Measurements from ENCODE around the gene TOM1.

The TOM1 gene

GRCh38 chr22:35345808-35346505 lies 46.3 kb downstream of the TOM1 start:
- H3K4me2 ChIP-seq (ENCODE audit: low read depth, low read length, poor library complexity, severe bottlenecking): no peak overlapping the region
- no peaks in the 10 kb centered on the region for H3K79me2 ChIP-seq (ENCODE audit: insufficient read depth, low read length)
- H3K36me3 ChIP-seq (ENCODE audit: insufficient read depth, low read length): peaks cover 10% of the 10 kb centered on the region; the same call in 1 of the 2 replicates
- H3K4me1 ChIP-seq (ENCODE audit: insufficient read depth, low read length, poor library complexity, severe bottlenecking): peaks cover 5% of the 10 kb centered on the region
- no peaks in the 10 kb centered on the region for H3F3A ChIP-seq (ENCODE audit: low read depth)
- H3K9ac ChIP-seq (ENCODE audit: low read depth, low read length, poor library complexity, severe bottlenecking): no peak overlapping the region
- TF ChIP-seq EZH2phosphoT487 (IDR thresholded peaks at IDR 0.05; ENCODE audit: borderline replicate concordance) (no peak), CTCF (conservative IDR thresholded peaks at IDR 0.05; ENCODE audit: low read length) (no peak)
- no peak overlapping the region for H3K4me3 ChIP-seq (ENCODE audit: low read length, poor library complexity, severe bottlenecking)
- H4K20me1 ChIP-seq (ENCODE audit: insufficient read depth, low read length, poor library complexity, severe bottlenecking): no peaks in the 10 kb centered on the region
- H3K27me3 ChIP-seq (ENCODE audit: insufficient read depth, low read length, poor library complexity, severe bottlenecking): no peaks in the 10 kb centered on the region
- no peaks in the 10 kb centered on the region for H3K9me2 ChIP-seq (replicated peaks; ENCODE audit: low read depth, low read length)
- H2AFZ ChIP-seq (ENCODE audit: low read length): no peak overlapping the region
- H3K9me3 ChIP-seq (ENCODE audit: insufficient read depth, low read depth, low read length): no peaks in the 10 kb centered on the region

GRCh38 chr22:35346596-35347220 lies 47.0 kb downstream of the TOM1 start:
- no peak overlapping the region for H3K4me2 ChIP-seq (ENCODE audit: low read depth, low read length, poor library complexity, severe bottlenecking)
- no peak overlapping the region for H2AFZ ChIP-seq (ENCODE audit: low read length)
- no peaks in the 10 kb centered on the region for H3K9me3 ChIP-seq (ENCODE audit: insufficient read depth, low read depth, low read length)
- H3K79me2 ChIP-seq (ENCODE audit: insufficient read depth, low read length): no peaks in the 10 kb centered on the region
- H4K20me1 ChIP-seq (ENCODE audit: insufficient read depth, low read length, poor library complexity, severe bottlenecking): no peaks in the 10 kb centered on the region
- H3K4me1 ChIP-seq (ENCODE audit: insufficient read depth, low read length, poor library complexity, severe bottlenecking): peaks cover 12% of the 10 kb centered on the region
- no peaks in the 10 kb centered on the region for H3K27me3 ChIP-seq (ENCODE audit: insufficient read depth, low read length, poor library complexity, severe bottlenecking)
- H3K36me3 ChIP-seq (ENCODE audit: insufficient read depth, low read length): peaks cover 10% of the 10 kb centered on the region; the same call in 1 of the 2 replicates
- TF ChIP-seq EZH2phosphoT487 (IDR thresholded peaks at IDR 0.05; ENCODE audit: borderline replicate concordance) (no peak), CTCF (conservative IDR thresholded peaks at IDR 0.05; ENCODE audit: low read length) (no peak)
- H3F3A ChIP-seq (ENCODE audit: low read depth): no peaks in the 10 kb centered on the region
- no peak overlapping the region for H3K9ac ChIP-seq (ENCODE audit: low read depth, low read length, poor library complexity, severe bottlenecking)
- no peaks in the 10 kb centered on the region for H3K9me2 ChIP-seq (replicated peaks; ENCODE audit: low read depth, low read length)
- no peak overlapping the region for H3K4me3 ChIP-seq (ENCODE audit: low read length, poor library complexity, severe bottlenecking)

- H3K4me2 ChIP-seq (ENCODE audit: low read depth, low read length, poor library complexity, severe bottlenecking): no peak overlapping the region
- H3K9me2 ChIP-seq (replicated peaks; ENCODE audit: low read depth, low read length): no peaks in the 10 kb centered on the region
- no peaks in the 10 kb centered on the region for H3K79me2 ChIP-seq (ENCODE audit: insufficient read depth, low read length)
- H2AFZ ChIP-seq (ENCODE audit: low read length): no peak overlapping the region
- no peaks in the 10 kb centered on the region for H3F3A ChIP-seq (ENCODE audit: low read depth)
- H3K36me3 ChIP-seq (ENCODE audit: insufficient read depth, low read length): peaks cover 10% of the 10 kb centered on the region; the same call in 1 of the 2 replicates
- no peaks in the 10 kb centered on the region for H3K27me3 ChIP-seq (ENCODE audit: insufficient read depth, low read length, poor library complexity, severe bottlenecking)
- no peaks in the 10 kb centered on the region for H3K9me3 ChIP-seq (ENCODE audit: insufficient read depth, low read depth, low read length)
- TF ChIP-seq EZH2phosphoT487 (IDR thresholded peaks at IDR 0.05; ENCODE audit: borderline replicate concordance) (no peak), CTCF (conservative IDR thresholded peaks at IDR 0.05; ENCODE audit: low read length) (no peak)
- peaks cover 15% of the 10 kb centered on the region for H3K4me1 ChIP-seq (ENCODE audit: insufficient read depth, low read length, poor library complexity, severe bottlenecking)
- no peak overlapping the region for H3K9ac ChIP-seq (ENCODE audit: low read depth, low read length, poor library complexity, severe bottlenecking)
- H4K20me1 ChIP-seq (ENCODE audit: insufficient read depth, low read length, poor library complexity, severe bottlenecking): no peaks in the 10 kb centered on the region
- no peak overlapping the region for H3K4me3 ChIP-seq (ENCODE audit: low read length, poor library complexity, severe bottlenecking)
These were observed 47.8 kb downstream of the TOM1 start for GRCh38 chr22:35347462-35347861.
